ENCODE measurements around the gene RBFOX1. TPM values are rescaled to one million over a fixed set of nuclear protein-coding genes. Genes with fewer than 3 reads are reported as not detected.

RBFOX1 gene
- polyA plus RNA-seq, 1 donor from 2014 or later = 56.8 TPM

- no peaks in the 10 kb centered on the region for H3K9me2 ChIP-seq (ENCODE audit: insufficient read depth, low read length)
- H3K9me3 ChIP-seq (ENCODE audit: low read length) = no peaks in the 10 kb centered on the region
- no peak overlapping the region for H2AFZ ChIP-seq (ENCODE audit: low read depth, low read length)
- no peak overlapping the region for H3K9ac ChIP-seq (ENCODE audit: low read length)
- H3K27me3 ChIP-seq (ENCODE audit: insufficient read depth, low read depth, low read length) = no peaks in the 10 kb centered on the region
- TF ChIP-seq EP300 (conservative IDR thresholded peaks at IDR 0.05; ENCODE audit: poor library complexity, severe bottlenecking) (no peak), REST (IDR thresholded peaks at IDR 0.05; ENCODE audit: borderline replicate concordance) (no peak), TAF1 (IDR thresholded peaks at IDR 0.05; ENCODE audit: low read depth) (no peak), EZH2 (IDR thresholded peaks at IDR 0.05; ENCODE audit: borderline replicate concordance, insufficient read depth, low read length, poor library complexity, severe bottlenecking) (no peak), POLR2AphosphoS5 (IDR thresholded peaks at IDR 0.05) (no peak), SMC3 (conservative IDR thresholded peaks at IDR 0.05; ENCODE audit: poor library complexity) (no peak), RAD21 (conservative IDR thresholded peaks at IDR 0.05) (no peak), MXI1 (conservative IDR thresholded peaks at IDR 0.05; ENCODE audit: poor library complexity, severe bottlenecking) (no peak), CTCF (IDR thresholded peaks at IDR 0.05; ENCODE audit: poor library complexity, severe bottlenecking) (no peak)
- H3K4me2 ChIP-seq (ENCODE audit: low read length) = no peak overlapping the region
- no peak overlapping the region for H3K4me3 ChIP-seq (ENCODE audit: low read length)
- no peaks in the 10 kb centered on the region for H3K36me3 ChIP-seq (ENCODE audit: insufficient read depth, low read length)
- H3K27ac ChIP-seq (ENCODE audit: low read length) = no peak overlapping the region
- H4K20me1 ChIP-seq (ENCODE audit: insufficient read depth) = no peaks in the 10 kb centered on the region
- no peaks in the 10 kb centered on the region for H3F3A ChIP-seq (ENCODE audit: insufficient read depth, low read length, poor library complexity, severe bottlenecking)
- no peaks in the 10 kb centered on the region for H3K79me2 ChIP-seq (replicated peaks; ENCODE audit: insufficient read depth, low read length)
These were observed 14.7 kb upstream of the RBFOX1 start for GRCh38 chr16:7317982-7318381.

DNA sequence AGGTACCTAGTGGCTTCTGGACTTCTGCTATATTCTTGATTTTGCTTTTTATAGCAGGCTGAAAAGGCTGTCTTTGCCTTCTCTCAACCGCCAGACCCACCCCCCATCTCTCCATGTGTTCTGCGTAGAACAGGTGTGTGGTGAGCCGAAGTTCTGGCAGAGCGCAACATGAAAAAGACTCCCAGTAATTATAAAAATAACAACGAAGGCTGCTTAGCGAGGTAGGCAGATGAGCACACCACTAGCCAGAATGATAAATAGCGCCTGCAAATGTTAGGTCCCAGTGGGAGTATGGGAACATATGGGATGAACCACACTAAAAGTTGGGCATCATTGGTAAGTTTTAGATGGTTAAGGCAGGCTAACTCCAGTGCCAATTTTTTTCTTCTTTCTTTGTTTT lies 14.0 kb upstream of the RBFOX1 start:
- no peaks in the 10 kb centered on the region for H3K36me3 ChIP-seq (ENCODE audit: insufficient read depth, low read length)
- no peak for TF ChIP-seq MXI1 (conservative IDR thresholded peaks at IDR 0.05; ENCODE audit: poor library complexity, severe bottlenecking)
- TF ChIP-seq TAF1 (IDR thresholded peaks at IDR 0.05; ENCODE audit: low read depth) = no peak
- H3K9me2 ChIP-seq (ENCODE audit: insufficient read depth, low read length) = no peaks in the 10 kb centered on the region
- H3K4me2 ChIP-seq (ENCODE audit: low read length) = no peak overlapping the region
- H3K4me3 ChIP-seq (ENCODE audit: low read length) = no peak overlapping the region
- H4K20me1 ChIP-seq (ENCODE audit: insufficient read depth) = no peaks in the 10 kb centered on the region
- H3K9me3 ChIP-seq (ENCODE audit: low read length) = no peaks in the 10 kb centered on the region
- H3K79me2 ChIP-seq (replicated peaks; ENCODE audit: insufficient read depth, low read length) = no peaks in the 10 kb centered on the region
- no peak overlapping the region for H2AFZ ChIP-seq (ENCODE audit: low read depth, low read length)
- H3K27me3 ChIP-seq (ENCODE audit: insufficient read depth, low read depth, low read length) = no peaks in the 10 kb centered on the region
- H3K9ac ChIP-seq (ENCODE audit: low read length) = no peak overlapping the region
- H3K27ac ChIP-seq (ENCODE audit: low read length) = no peak overlapping the region
- no peaks in the 10 kb centered on the region for H3F3A ChIP-seq (ENCODE audit: insufficient read depth, low read length, poor library complexity, severe bottlenecking)

DNA sequence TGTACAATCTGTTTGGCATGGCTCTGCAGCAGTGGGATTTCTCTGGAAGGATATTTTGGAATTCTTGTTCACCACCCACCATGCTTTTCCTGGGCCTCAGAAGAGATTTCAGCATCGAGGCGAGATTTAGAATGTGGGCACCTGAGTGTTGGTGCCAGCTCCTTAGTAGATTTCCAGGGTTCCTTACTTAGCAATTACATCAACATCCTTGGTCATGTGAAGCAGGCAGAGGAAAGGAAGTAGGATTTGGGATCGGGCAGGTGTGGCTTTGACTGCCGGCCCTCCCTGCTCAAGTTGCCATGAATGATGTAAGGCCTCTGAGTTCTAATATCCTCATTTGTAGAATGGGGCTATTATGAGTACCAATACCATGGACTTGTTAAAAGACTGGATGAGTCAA lies 13.1 kb upstream of the RBFOX1 start:
- no peak overlapping the region for H2AFZ ChIP-seq (ENCODE audit: low read depth, low read length)
- H3K36me3 ChIP-seq (ENCODE audit: insufficient read depth, low read length) = no peaks in the 10 kb centered on the region
- H3K9me2 ChIP-seq (ENCODE audit: insufficient read depth, low read length) = no peaks in the 10 kb centered on the region
- no peak overlapping the region for H3K4me3 ChIP-seq (ENCODE audit: low read length)
- TF ChIP-seq CTCF (IDR thresholded peaks at IDR 0.05; ENCODE audit: poor library complexity, severe bottlenecking) (no peak), REST (IDR thresholded peaks at IDR 0.05; ENCODE audit: borderline replicate concordance) (no peak), EZH2 (IDR thresholded peaks at IDR 0.05; ENCODE audit: borderline replicate concordance, insufficient read depth, low read length, poor library complexity, severe bottlenecking) (no peak), MXI1 (conservative IDR thresholded peaks at IDR 0.05; ENCODE audit: poor library complexity, severe bottlenecking) (no peak), POLR2AphosphoS5 (IDR thresholded peaks at IDR 0.05) (no peak), RAD21 (conservative IDR thresholded peaks at IDR 0.05) (no peak), SMC3 (conservative IDR thresholded peaks at IDR 0.05; ENCODE audit: poor library complexity) (no peak)
- H3K27me3 ChIP-seq (ENCODE audit: insufficient read depth, low read depth, low read length) = no peaks in the 10 kb centered on the region
- no peaks in the 10 kb centered on the region for H4K20me1 ChIP-seq (ENCODE audit: insufficient read depth)
- no peak overlapping the region for H3K9ac ChIP-seq (ENCODE audit: low read length)
- no peaks in the 10 kb centered on the region for H3K9me3 ChIP-seq (ENCODE audit: low read length)
- no peaks in the 10 kb centered on the region for H3F3A ChIP-seq (ENCODE audit: insufficient read depth, low read length, poor library complexity, severe bottlenecking)
- H3K79me2 ChIP-seq (replicated peaks; ENCODE audit: insufficient read depth, low read length) = no peaks in the 10 kb centered on the region
- no peak overlapping the region for H3K4me2 ChIP-seq (ENCODE audit: low read length)
- no peak overlapping the region for H3K27ac ChIP-seq (ENCODE audit: low read length)
